ENCODE results near the gene TNRC18.
"Not testable (repeated sequence)": the region's sequence is repeated elsewhere in the genome, so short reads cannot be mapped to it uniquely, and the experiment has no call there.

TNRC18 gene

DNA sequence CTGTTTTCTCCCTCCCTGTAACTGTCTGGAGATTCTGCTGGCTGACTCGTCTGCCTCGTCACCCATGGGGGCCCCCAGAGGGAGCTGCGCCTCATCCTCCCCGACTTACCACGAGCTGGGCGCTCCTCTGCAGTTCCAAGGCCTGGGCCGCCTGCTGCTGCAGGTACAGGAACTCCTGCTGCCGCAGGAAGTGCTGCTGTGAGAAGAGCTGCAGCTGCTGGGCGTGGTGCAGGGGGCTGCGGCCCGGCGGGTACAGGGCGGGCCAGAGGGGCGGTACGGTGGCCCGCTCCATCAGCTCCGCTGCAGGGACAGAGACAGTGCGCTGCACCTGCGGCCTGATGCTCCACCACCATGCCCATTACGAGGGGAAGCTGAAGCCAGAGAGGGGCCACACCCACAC is 47.7 kb downstream of the TNRC18 start:
- no peak for DNase-seq

DNA sequence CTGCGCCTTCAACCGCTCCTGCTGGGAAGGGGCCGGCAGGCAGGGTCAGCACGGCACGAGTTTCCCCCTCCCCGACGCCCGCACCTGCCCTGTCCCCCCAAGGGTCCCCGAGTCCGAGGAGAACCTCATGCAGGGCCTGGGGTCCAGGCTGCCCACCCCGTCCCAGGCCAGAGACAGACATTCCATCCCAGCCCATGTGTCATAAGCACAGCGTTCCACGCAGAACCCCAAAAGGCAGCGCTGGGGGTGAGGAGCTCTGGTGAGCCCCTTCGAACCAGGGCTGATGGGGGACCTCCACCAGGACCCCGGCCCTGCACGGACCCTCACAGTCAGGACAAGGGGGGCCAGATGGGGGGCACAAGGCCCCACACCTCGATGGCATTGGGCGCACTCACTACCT is 49.2 kb downstream of the TNRC18 start:
- no peak for DNase-seq

DNA sequence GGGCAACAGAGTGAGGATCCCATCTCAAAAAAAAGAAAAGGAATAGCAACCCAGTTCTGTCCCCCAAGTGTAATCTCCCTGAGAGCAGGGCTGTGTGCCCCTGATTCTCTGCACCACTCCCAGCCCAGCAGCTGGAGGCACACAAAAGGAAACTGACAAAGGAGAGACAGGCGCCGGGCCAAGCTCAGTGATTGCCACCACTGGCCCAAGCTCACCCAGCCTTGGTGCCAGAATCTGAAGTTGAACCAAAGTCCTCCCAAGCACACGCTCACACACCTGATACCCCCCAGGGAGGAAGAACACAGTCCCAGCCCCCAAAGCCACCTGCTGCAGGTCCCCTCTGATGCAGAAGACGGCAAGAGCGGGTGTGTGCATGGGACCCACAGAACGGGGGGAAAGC is 50.3 kb downstream of the TNRC18 start:
- DNase-seq: no peak

DNA sequence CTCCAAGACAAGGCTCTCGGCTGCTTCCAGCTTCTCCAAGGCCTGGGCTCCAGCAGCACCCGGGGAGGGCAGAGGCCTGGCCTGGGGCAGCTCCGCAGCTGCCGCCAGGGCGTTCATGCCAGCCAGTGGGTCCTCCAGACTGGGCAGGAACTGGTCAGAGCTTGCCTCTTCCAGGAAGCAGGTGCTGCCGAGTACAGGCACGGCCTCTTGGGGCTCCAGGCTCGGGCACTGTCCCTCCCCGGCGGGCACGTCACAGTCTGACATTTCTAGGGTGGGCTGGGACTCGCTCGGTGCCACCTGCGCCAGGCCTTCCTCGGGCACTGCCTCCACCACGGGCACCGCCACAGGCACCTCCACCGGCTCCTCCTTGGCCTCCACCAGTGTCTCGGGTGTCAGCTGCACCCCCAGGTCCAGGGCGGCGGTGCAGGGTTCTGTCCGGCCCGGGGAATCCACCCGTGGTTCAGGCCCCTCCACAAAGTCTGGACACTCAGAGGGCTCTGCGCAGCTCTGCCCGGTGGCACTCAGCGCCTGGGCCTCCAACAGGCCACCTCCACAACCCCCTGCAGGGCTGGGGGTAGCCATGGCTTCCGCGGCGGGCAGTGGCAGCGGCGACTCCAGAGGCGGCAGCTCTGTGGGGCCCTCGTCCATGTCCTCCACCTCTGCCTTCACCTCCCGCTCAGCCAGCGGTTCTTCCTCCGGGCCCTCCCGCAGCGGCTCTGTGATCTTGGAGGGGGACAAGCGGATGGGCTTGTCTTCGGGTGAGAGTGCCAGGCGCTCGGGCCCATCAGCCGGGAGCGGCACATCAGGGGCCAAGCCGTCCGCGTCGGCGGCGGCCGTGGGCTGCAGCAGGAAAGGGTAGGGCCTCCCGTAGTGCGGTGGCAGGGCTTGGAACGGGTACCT is 52.9 kb downstream of the TNRC18 start:
- no peak for DNase-seq

DNA sequence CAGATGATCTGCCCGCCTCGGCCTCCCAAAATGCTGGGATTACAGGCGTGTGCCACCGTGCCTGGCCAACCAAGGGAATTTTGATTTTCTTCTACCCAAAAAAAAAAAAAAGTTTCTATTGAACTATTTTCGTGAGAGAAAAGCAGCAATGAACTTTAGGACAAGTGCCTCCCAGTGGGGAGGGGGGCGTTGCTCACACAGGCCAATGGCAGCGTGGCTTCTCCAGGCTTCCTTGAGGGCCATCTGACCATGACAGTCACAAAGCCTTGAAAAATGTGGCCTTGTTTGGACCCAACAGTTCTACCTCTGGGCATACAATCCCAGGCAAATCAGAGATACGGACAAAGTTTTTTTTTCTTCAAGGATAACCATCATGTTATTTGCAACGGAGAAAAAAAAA is 56.0 kb downstream of the TNRC18 start:
- no peak for DNase-seq

DNA sequence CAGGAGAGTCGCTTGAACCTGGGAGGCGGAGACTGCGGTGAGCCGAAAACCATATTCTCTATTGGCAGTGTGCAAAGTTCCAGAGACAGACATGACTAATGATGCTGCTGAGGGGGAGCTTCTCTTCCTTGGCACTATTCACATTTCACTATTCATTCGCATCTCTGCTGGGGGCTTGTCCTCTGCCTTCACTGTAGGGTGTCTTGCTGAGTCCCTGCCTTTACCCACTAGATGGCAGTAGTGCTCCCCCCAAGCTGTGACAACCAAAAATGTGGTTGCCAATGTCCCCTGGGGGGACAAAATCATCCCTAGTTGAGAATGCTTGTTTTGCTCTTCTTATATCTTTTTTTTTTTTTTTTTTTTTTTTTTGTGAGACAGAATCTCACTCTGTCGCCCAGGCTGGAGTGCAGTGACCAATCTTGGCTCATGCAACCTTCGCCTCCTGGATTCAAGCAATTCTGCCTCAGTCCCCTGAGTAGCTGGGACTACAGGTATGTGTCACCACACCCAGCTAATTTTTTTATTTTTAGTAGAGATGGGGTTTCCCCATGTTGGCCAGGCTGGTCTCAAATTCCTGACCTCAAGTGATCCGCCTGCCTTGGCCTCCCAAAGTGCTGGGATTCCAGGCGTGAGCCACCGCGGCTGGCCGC is 57.5 kb downstream of the TNRC18 start:
- peak; percentile 28 for DNase-seq

DNA sequence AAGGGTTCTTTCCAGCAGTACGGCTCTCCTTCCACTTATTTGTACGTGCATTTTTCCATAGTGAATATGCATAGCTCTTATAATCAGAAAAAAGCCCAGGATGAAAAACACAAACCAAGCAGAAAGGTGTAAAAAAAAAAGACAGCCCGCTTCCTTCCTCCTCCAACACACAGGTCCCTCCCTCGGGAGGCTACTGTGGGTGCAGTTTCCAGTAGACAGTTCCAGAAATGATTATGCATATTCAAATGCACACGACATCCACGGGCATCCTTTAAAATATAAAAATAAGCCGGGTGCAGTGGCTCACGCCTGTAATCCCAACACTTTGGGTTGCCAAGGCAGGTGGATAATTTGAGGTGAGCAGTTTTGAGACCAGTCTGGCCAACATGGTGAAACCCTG is 59.9 kb downstream of the TNRC18 start:
- DNase-seq: no peak

DNA sequence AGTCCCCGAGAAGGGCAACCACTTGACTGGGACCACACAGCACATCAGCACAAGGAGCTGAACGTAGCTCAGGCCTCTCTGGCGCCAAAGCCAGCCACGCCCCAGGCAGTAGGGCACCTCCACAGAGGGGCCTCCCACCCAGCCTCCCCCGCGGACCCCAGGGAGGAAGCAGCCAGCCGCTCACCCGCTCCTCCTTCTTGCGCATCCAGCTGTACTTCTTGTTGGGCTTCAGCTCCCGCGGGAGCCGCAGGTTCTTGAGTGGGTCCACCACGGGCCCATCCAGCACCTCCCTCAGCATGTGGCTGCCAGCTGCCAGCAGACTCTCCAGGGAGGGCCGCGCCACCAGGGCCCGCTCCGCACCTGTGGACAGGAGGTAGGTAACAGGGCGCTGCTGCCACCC is 61.2 kb downstream of the TNRC18 start:
- no peak for DNase-seq

DNA sequence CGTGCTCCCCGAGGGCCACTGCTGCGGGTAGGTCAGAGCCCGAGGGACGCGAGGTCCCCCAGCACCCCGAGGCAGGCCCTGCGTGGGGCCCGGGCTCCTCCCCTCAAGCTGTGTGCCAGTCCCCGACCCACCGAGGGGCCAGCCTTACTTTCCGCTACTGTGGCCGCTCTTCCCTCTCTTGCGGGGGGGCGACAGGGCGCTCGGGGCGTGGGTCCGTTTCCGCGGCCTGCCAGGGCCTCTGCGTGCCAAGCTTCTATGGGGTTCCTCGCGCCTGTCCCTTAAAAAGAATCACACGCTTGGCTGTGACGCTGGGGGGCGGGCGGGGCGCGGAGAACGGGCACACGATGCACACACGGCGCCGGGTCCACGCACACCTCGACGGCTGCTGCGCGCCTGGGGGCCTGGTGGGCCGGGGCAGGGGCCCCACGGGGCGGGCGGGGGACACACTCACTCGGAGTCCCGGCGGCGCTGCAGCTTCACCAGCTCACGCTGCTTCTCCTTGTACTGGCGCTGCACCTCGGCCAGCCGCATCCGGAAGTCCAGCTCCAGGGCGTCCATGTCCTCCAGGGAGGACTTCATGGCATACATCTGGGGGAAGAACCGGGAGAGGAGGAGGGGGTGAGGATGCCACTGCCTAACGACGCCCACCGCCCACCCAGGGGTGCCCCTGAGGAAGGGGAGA is 62.0 kb downstream of the TNRC18 start:
- no peak for DNase-seq

DNA sequence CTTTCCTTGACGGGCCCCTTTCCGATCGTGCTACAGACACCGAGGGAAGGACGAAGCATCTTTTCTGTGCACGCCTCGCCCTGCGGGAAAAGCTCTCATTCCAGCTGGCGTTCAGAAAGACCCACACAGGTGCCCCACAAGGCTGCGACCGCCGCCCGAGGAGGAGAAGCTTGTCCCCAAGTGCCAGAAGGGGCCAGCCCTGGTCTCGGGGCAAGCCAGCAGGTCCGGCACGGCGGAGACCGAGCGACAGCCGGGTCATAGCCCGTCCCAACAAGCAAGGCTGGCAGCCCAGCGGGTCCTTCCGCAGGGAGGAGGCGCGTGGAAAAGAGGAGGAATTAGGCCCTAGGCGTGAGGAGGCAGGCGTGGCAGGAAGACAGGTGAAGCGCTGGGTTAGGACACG is 62.7 kb downstream of the TNRC18 start:
- DNase-seq: no peak

DNA sequence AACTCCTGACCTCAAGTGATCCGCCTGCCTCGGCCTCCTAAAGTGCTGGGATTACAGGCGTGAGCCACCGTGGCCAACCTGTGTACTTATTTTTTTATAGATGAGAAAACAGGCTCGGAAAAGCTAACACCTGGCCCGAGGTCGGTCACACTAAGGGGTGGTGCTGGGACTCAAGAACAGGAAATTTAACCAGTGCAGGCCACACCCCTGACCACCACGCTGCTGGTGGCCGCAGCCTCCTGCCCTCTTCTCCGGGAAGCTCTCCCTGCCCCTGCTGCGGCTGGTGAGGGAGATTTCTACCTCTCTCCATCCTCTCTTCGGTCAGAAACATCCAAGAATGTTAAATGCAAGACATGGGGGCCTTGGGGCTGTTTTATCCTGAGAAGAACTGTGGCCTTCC is 63.2 kb downstream of the TNRC18 start:
- no peak for DNase-seq

DNA sequence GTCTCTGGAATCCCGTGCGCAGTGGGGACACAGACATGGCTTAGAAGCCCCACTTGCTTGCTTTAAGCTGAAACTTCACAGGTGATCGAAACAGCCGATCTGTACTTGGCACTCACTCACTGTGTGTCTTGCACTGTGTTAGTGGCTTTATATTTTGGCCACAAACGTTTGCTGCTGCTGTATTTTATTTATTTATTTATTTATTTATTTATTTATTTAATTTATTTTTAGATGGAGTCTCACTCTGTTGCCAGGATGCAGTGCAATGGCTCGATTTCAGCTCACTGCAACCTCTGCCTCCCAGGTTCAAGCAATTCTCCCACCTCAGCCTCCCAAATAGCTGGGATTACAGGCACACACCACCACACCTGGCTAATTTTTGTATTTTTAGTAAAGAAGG is 63.6 kb downstream of the TNRC18 start:
- DNase-seq: not testable (repeated sequence)

DNA sequence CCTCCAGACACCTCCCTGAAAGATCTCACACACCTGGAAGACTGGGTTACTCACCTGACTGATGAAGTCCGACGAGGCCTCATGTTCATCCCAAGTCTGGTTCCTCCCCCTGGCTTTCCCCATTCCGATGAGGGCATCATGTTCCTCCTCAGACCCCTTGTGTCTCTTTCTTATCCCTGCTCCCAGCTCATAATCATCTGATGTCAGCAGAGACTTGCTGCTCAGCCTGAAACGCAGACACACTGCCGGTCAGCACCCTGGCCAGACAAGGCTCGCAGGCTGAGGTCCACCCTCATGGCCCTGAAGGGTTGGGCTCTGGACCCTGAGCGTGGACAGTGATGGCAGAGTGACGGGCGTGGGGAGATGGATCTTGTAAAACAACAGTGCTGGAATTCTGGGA is 64.3 kb downstream of the TNRC18 start:
- DNase-seq: no peak

DNA sequence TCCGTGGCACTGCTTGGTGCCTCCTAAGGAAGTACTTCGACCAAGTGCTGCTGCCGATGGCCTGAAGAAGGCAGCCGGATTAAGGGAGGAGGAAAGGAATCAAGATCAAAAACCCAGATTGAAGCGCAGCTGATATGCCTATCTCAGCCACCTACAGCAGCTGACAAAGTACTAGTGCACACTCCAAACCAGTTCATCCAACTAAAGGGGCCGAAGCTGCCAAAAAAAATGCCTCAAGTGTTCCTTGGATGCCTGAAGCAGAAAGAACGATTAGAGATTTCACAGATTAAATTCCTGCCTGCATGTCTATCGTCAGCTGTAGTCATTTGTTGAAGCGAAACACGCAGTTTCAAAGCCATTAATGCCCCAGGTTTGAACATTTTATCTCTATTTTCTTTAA is 65.7 kb downstream of the TNRC18 start:
- DNase-seq: no peak

DNA sequence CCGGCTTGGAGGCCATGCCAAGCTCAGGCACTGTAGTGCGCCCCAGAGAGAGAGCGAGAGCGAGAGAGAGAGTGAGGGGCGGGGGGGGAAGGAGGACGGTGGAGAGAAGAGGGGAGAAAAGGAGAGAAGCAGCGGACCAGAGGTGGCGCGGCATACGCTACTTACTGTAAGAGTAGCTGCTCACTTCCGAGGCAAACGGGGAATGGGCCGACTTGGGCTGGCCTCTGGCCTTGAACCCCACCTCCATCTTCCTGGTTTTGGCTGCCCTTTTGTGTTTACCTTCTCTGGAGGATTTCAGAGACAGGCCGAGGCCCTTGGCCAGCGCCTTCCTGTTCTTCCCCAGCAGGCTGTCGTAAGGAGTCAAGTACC is 66.9 kb downstream of the TNRC18 start:
- DNase-seq: no peak

DNA sequence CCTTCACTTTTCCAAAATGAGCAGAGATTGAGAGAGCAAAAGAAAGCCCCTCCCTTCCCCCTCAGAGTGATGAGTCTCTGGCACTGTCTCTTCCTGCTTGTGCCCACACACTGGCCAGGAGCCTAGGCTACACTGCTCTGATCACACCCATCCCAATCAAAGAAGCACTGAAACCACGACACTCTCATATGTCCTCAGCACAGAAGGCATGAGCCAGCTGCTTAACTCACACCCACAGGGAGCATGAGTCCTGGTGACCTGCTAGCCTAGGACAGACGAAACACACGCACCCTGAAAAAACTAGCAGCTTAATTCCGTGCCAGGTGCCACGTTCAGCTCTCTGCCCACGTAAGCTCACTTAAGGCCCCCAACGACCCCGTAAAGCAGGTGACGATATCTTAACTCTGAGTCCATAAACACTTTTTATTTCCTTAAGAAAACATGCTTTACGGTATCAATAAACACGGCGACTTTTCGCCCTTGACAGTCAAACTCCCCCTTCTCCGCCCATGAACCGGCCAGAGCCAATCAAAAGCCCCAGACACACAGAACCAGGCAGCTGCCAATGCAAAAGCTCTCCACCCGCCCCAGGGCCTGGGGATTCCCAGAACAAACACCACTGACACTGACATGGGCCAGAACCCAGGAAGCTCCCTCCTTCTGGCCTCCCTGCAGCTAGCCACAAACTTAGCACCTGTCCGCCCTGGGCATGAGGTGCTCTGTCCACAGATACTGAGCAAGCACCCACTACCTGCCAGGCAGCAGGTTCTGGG is 69.0 kb downstream of the TNRC18 start:
- no peak for DNase-seq

DNA sequence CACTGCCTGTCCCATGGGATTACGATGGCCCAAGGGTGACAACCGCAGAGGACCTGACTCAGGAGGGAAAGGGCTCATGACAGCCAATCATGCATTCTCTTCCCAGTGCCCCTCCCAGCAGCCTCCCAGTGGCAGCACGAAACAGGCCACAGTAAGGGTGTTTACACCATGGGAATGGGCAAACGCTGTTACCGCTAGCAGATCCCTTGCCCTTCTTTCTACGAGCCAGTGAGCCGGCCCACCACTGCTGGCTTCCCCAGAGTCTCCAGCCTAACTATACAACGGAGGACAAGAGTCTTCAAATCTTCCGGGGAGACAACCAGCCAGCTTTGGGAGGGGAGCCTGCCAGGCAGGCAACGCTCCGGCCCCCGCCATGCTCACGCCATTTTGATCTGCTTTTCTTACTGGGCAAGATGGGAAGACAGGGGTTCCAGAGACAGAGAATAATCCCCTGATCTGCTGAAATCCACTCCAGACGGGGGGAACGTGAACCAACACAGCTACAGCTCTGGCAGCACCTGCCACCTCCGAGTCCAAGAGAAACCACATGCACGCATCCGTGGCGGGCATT is 71.1 kb downstream of the TNRC18 start:
- no peak for DNase-seq

DNA sequence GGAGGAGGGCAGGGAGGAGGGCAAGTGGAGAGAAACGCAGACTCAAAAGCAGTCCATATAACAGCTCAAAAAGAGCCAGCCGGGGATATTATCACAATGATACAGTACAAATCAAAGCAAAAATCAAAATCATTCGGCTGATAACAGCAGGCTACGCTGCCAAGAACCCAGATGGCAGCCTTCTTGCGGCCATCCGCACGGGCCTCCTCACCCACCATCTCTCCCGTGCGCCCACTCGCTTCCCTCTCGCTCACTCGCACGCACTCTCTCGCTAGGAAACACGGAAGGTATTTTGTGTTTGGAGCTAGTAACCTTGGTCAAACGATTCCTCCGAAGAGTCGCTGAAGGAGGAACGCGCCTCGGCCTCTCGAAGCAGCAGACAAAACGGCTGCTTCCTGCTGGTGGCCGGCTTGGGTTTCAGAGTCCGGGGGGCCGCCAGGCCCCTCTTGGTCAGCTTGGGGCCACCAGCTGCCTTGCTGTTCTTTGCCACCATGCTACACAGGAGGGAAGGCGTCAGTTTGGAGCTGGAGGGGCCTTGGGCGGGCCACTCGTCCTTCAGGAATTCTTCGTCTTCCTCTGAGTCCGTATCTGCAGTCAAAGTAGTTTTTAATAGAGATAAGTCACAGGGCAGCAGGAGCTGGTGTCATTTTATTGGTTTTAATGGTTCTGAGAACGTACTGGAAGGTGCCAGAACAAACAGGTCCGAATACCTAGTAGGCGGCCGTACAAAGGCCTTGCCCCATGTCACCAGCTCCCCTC is 71.9 kb downstream of the TNRC18 start:
- no peak for DNase-seq

DNA sequence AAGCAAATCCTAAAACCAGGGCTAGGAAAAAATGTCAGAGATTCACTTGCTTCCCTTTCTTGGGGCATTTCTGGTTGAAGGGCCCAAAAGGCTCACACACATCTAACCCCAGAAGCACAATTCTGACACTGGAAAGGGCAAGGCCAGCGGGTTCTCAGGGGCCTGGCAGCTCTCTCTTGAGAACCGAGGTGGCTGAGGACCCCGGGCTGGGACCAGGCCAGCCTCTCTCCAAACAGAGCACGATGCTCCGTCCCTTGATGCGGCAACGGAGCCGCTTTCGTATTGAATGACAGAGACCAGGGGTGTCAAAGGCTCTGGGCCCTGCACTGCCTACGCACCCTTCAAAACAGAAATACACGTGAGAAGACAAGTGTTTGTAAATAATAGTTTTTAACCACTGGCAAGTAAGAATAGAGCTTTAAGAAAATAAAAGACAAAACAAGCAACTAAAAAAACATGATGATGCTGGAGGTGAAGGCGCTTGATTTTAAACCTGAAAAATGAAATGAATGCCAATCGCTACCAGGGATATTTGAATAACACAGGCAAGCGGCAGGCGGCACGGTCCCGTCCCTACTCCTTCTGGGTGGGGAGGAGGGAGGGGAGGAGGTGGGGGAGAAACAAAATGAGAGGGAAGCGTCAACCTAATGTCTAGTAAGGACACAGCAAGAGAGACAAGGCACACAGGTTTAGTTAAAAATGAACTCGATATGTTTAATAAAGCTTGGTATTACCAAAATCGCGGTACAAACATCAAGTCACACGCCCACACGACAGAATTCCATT is 72.8 kb downstream of the TNRC18 start:
- no peak for DNase-seq

DNA sequence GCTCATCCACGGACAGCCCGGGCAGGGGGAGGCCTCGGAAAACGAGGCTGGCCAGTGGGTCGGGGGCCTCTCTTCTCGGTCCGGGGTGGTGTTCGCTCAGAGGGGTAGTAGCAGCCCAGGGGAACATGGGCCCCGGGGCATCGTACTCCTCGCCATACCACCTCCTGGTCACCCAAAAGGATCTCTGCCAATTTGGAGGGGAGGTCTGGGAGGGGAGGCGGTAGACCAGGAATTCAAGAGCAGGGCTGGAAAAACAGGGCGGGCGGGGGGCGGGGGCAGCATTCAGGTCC is 73.5 kb downstream of the TNRC18 start:
- DNase-seq: no peak
